NCI-H345 treated with DMSO at 0.1 percent for 48 hours (cell line): ENCODE data around the gene DNAJC6.

Experiments used
- DNase-seq: peaks from one replicate; lab custom pipeline; 2025; ENCODE audit not compliant: unreplicated experiment; lab: John Stamatoyannopoulos, UW

Gene DNAJC6

GRCh38 chr1:65399003-65399402, 89.7 kb downstream of the DNAJC6 start:
- DNase-seq = no peak

GRCh38 chr1:65401612-65402011, 92.3 kb downstream of the DNAJC6 start:
- DNase-seq = no peak

GRCh38 chr1:65404941-65405340, 95.6 kb downstream of the DNAJC6 start:
- DNase-seq = no peak

- no peak for DNase-seq
Observed at GRCh38 chr1:65407877-65408276, 98.5 kb downstream of the DNAJC6 start.

GRCh38 chr1:65409314-65409713, 100.0 kb downstream of the DNAJC6 start:
- no peak for DNase-seq

- no peak for DNase-seq
Observed at GRCh38 chr1:65409816-65410326, 100.5 kb downstream of the DNAJC6 start.

- no peak for DNase-seq
Observed at GRCh38 chr1:65412256-65412983, 103.1 kb downstream of the DNAJC6 start.

- DNase-seq = no peak
Observed at GRCh38 chr1:65412984-65413375, 103.6 kb downstream of the DNAJC6 start.

GRCh38 chr1:65414538-65414937, 105.2 kb downstream of the DNAJC6 start:
- DNase-seq = no peak

GRCh38 chr1:65416767-65417166, 107.4 kb downstream of the DNAJC6 start:
- no peak for DNase-seq

- DNase-seq = no peak
Observed at GRCh38 chr1:65417729-65418128, 108.4 kb downstream of the DNAJC6 start.

GRCh38 chr1:65418522-65419185, 109.3 kb downstream of the DNAJC6 start:
- DNase-seq = no peak

- DNase-seq = peak; percentile 91
Observed at GRCh38 chr1:65419681-65420589, 110.6 kb downstream of the DNAJC6 start.

GRCh38 chr1:65420590-65421350, 111.4 kb downstream of the DNAJC6 start, which contains the start of the genes LEPR and LEPROT:
TSS of gene LEPR (plus strand) at chr1:65420668. CDS start at chr1:65565566, 144,898 bp downstream.
TSS of gene LEPROT (plus strand) at chr1:65420668. CDS start at chr1:65420725, 57 bp downstream.
- peak; percentile 28 for DNase-seq

GRCh38 chr1:65421351-65422025, 112.1 kb downstream of the DNAJC6 start:
- no peak for DNase-seq

GRCh38 chr1:65422241-65423203, 113.2 kb downstream of the DNAJC6 start:
- DNase-seq = no peak

- DNase-seq = no peak
Observed at GRCh38 chr1:65423884-65424572, 114.7 kb downstream of the DNAJC6 start.

GRCh38 chr1:65424573-65424889, 115.2 kb downstream of the DNAJC6 start:
- DNase-seq = no peak
